Sigmoid colon (tissue), 4 donors: ENCODE data around the gene PTPRT.

Source experiments
- CTCF ChIP-seq, 4 experiments: fragments of 450-650 bp in 3 of 4; fragments of 200-600 bp in 1 of 4; IDR thresholded peaks; one replicate each; pipeline ENCODE4 v1.5.1; 2016 to 2019; ENCODE audit warnings: antibody characterized with exemption in 4 of 4, mild to moderate bottlenecking in 3 of 4, moderate library complexity in 2 of 4
- EP300 ChIP-seq, 4 donors: sonication (generic); formaldehyde crosslinking; IDR thresholded peaks; one replicate each; pipeline ENCODE4 v1.6.1; 2017; ENCODE audit warnings: antibody characterized with exemption in 4 of 4
- POLR2A ChIP-seq, 2 donors: fragments of 450-650 bp; IDR thresholded peaks; one replicate each; pipeline ENCODE4 v1.6.1; 2016; ENCODE audit warnings: antibody characterized with exemption in 2 of 2, mild to moderate bottlenecking in 2 of 2, moderate library complexity in 2 of 2
- POLR2AphosphoS5 ChIP-seq, 4 donors: sonication (generic); formaldehyde crosslinking; IDR thresholded peaks; one replicate each; pipeline ENCODE4 v1.6.1; 2017; ENCODE audit warnings: antibody characterized with exemption in 4 of 4

- no peak for TF ChIP-seq CTCF (IDR thresholded peaks at IDR 0.05)
- TF ChIP-seq POLR2A (IDR thresholded peaks at IDR 0.05), result no peak
- no peak for TF ChIP-seq POLR2AphosphoS5 (IDR thresholded peaks at IDR 0.05)
- no peak for TF ChIP-seq EP300 (IDR thresholded peaks at IDR 0.05)
These were observed 503.6 kb downstream of the PTPRT start for GRCh38 chr20:42686057-42686456.
